ENCODE data around the gene CLEC11A.

Gene CLEC11A

GRCh38 chr19:50702871-50703829, 20.0 kb upstream of the CLEC11A start:
- no peak for DNase-seq
- intact Hi-C loops (cut with DNase I), result no loop called here

GRCh38 chr19:50703915-50704796, 19.0 kb upstream of the CLEC11A start:
- DNase-seq, result peak in 1 of 42 donors; percentile 60
- intact Hi-C loops (cut with DNase I), result no loop called here

DNA sequence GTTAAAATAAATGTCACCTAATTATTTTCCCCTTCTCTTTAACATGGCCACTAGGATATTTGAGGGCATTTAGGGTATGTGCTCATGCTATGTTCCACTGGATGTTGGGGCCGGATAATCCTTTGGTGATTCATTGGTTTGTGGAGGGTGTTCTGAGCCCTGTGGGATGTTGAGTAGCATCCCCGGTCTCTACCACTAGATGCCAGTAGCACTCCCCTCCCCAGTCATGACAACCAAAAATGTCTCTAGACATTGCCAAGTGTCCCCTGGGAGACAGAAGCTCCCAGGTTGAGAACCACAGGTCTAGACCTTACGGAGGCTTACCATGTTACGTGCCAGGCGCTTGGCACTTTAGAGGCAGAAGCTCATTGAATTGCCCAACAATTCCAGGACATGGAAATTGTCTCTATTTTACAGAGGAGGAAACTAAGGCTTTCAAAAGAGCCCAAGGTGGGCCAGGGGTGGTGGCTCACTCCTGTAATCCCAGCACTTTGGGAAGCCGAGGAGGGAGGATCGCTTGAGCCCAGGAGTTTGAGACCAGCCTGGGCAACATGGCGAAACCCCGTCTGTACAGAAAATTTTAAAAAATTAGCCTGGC, 17.6 kb upstream of the CLEC11A start:
- intact Hi-C loops (cut with DNase I), result no loop called here
- peak in 18 of 42 donors; percentile 30 to 76 (median 47) for DNase-seq

- intact Hi-C loops (cut with DNase I), result no loop called here
- no peak for DNase-seq
Measured at GRCh38 chr19:50706387-50706786, 16.8 kb upstream of the CLEC11A start.

DNA sequence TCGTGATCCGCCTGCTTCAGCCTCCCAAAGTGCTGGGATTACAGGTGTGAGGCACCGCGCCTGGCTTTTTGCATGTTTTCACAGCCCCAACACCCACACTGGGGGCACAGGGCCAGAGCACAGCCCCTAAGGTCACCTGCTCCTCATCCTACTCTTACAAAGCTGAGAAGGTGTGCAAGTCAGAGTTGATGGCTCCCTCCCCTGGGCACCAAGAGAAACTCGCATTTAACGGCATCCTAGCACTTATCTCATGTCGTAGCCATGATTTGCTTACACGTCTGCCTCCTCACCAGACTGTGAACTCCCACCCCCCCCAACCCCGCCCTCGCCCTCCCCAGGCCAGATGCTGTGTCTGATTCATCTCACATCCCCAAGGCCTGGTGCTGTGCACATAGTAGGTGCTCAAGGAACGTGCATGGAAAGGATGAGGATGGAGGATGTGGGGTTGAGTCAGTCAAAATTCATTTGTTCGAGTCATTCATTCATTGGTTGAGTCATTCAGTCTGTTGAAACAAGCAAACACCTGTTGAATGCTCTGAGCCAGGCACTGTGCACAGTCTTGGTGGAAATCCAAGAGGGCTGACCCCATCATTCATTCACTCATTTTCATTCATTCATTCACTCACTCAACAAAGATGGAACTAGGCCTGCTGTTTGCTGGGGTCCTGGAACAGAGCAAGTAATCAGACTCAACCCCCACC, 14.8 kb upstream of the CLEC11A start:
- intact Hi-C loops (cut with DNase I), result no loop called here
- no peak for DNase-seq

- intact Hi-C loops (cut with DNase I), result no loop called here
- DNase-seq, result peak in 2 of 42 donors; percentile 24 to 40
Measured at GRCh38 chr19:50710094-50710493, 13.1 kb upstream of the CLEC11A start.

DNA sequence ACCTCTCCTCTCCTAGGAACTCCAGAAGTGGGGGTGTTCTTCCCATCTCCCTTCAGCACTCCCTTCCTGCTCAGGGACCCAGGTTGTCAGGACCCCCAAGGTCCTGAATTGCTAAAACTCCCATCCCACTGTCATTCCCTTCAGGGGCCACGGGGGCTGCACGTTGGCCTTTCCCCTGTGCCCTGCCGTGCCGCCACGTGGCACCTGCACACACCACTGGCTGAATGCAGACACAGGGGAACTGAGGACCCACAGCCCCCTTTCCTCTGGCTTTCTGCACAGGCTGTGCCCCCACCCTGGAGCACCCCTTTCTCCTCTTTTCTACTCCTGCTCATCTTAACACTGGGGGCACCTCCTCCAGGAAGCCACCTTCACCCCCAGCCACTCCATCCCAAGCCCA, 12.6 kb upstream of the CLEC11A start:
- no peak for DNase-seq
- intact Hi-C loops (cut with DNase I), result no loop called here

DNA sequence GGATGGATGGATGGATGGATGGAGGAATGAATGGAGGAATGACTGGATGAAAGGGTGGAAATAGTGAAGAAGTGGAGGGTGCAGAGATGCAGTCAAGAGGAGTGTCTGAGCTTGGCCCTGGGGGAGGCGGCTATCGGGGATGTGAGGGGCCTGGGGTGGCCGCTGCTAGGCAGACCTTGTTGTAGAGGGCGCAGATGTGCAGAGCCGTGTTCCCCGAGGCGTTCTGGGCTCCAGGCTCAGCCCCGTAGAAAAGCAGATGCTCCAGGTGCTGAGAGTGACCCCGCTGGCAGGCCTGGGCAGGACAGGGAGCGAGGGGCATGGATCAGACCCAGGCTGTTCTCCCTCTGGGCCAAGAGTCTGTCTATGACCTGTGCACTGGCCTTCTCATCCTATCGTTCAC, 12.0 kb upstream of the CLEC11A start:
- intact Hi-C loops (cut with DNase I), result no loop called here
- DNase-seq, result no peak

- no peak for DNase-seq
- intact Hi-C loops (cut with DNase I), result no loop called here
Measured at GRCh38 chr19:50711805-50712204, 11.4 kb upstream of the CLEC11A start.

DNA sequence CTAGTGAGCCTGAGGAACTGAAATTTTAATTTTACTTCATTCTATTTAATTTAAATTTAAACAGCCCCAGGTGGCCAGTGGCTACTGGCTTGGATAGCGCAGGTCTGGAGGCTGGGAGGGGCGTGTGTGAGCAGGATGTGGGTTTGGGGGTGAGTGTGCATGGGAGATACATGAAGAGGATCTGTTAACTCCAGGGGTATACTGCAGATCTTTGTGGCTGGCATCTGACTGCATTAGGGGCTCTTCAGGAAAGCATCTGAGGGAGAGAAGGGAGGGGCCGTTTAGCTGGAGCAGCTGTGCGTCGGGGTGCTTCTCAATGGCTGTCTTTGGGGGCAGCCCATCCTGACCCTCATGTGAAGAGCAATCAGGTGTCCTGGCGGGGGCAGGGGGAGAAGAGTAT, 10.3 kb upstream of the CLEC11A start:
- no peak for DNase-seq
- intact Hi-C loops (cut with DNase I), result no loop called here

DNA sequence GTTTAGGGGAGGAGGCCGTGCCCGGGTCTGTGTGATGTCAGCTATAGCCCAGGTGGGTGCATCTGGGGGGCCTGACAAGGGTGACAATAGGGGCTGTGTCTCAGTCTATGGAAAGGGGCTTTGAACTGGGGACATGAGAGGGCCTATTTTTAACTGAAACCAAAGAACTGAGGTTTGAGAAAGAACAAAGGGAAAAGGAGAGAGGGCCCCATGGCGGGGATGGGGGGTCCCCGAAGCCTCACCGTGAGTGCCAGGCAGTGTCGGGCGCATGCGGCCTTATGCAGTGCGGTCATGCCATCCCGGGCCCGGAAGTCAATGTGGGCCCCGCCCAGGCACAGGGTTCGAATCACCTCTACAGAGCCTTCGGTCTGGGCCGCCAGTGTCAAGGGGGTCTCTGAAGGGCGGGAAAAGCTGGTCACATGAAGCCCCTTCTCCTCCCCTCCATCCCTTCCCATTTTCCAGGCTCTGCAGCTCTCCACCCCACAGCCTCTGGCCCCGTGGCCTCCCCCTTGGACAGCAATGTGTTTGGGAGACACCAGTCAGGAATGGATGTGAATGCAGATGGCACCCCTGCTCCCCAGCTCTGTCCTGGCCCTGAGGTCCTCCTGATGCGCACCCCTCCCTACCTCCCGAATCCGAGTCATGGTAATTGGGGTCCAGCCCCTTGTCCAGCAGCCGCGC, 9.5 kb upstream of the CLEC11A start:
- intact Hi-C loops (cut with DNase I), result no loop called here

GRCh38 chr19:50716178-50717025, 6.8 kb upstream of the CLEC11A start:
- intact Hi-C loops (cut with DNase I), result no loop called here
- DNase-seq, result no peak

More for the DNA sequence above, 9.5 kb upstream of the CLEC11A start:
- no peak for DNase-seq

DNA sequence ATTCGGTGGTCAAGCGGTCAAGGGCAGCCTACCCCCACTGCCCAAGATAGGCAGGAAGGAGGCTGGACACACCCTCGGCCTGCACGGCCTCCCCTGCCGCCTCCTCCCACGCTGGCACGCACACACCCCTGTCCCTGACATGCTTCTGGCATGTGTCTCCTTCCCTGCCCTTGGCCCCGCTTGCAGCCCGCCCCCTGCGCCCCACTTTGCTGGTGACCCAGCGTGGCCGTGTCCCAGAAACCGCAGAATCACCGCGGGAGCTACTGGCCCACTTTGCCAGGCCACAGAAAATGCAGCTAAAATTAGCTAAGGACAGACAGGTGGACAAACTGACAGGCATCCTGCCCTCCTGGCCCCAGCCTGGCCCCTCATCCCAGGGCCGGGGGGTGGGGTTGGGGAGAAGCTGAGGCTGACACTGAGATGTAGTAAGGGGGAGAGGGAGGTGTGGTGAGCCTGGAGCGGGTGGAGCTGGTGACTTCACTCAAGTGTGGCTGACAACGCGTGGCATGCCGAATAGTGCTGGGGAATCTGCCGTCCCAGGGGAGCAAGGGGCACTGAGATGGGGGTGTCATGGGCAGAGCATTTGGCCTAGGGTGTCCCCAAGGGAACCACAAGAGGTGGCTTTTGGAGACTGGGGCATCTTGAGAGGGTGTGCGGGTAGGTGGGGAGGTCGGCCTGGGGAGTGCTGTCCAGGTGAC, 6.0 kb upstream of the CLEC11A start:
- DNase-seq, result no peak
- intact Hi-C loops (cut with DNase I), result no loop called here

DNA sequence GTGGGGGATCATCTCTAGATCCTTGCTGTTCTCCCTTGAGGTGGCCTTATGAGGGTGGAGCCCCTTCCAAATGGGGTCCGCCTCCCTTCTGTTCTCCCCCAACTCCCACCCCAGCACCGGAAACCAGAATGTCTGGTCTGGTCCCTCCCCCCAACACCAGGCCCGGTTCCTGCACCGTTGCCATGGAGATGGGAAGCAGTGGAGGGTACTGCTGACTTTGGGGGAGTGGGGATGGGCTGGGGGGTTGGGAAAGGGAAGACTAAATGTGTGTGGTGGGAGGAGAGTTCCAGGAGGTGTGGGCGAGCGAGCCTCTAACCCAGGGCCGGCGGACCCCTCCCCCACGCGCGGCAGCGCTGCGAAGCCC, 5.3 kb upstream of the CLEC11A start:
- intact Hi-C loops (cut with DNase I), result no loop called here
- no peak for DNase-seq

GRCh38 chr19:50718255-50719118, 4.7 kb upstream of the CLEC11A start:
- DNase-seq, result peak in 39 of 42 donors; percentile 25 to 86 (median 59)
- intact Hi-C loops (cut with DNase I), result no loop called here

DNA sequence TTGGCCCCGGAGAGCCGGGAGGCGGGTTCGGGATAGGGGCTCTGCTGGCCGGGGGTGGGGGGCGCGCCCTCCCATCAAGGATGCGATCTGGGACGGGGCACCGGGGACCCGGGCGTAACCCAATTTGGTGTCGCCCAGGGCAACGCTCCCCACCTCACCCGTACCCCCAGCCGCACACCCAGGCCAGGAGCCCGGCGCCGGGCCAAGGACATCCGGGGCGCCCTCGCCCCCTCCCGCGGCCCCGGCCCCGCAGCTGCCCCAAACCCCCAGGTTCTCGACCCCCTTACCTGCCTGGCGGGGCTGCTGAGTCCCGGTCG, 4.1 kb upstream of the CLEC11A start:
- intact Hi-C loops (cut with DNase I), result no loop called here
- DNase-seq, result no peak

Data from head of caudate nucleus (tissue), 42 donors.